Cerebellar cortex (tissue), 1 donor: ENCODE measurements around the gene IKBKG.
"Not testable (repeated sequence)": the region's sequence is repeated elsewhere in the genome, so short reads cannot be mapped to it uniquely, and the experiment has no call there.

Experiments
- DNase-seq: peaks from one replicate; pipeline ENCODE4 v3.0.0-alpha.2; 2015; ENCODE audit warnings: low spot score

IKBKG gene

GRCh38 chrX:154558896-154559295 is 11.5 kb downstream of the IKBKG start:
- not testable (repeated sequence) for DNase-seq

DNA sequence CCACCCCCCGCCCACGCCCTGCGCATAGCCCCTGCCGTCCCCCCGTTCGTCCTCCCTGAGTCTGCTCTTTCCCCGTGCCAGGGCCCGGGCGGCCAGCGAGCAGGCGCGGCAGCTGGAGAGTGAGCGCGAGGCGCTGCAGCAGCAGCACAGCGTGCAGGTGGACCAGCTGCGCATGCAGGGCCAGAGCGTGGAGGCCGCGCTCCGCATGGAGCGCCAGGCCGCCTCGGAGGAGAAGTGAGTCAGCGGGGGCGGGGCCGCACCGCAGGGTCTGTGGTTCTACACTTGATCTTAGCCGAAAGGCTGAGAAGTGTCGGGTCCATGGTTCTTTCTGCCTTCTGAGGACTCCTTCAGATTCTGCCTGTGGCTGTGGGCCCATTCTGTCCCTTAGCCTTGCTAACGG is 12.9 kb downstream of the IKBKG start:
- not testable (repeated sequence) for DNase-seq

- not testable (repeated sequence) for DNase-seq
These were observed 14.9 kb downstream of the IKBKG start for GRCh38 chrX:154562295-154562694.

DNA sequence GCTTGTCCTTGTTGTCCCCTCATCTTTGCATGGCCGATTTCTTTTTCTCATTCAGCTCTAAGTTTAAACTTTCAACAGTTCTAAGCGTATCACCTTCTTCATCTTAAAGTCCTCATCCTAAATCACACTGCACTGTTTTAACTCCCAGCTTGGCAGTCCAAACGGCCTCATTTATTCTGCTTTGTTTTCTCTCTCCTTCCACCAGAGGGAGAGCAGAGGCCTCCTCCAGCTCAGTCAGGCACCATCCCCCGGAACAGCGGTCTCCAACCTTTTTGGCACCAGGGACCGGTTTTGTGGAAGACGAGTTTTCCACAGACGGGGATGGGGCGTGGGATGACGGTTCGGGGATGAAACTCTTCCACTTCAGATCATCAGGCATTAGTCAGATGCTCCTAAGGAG is 22.9 kb downstream of the IKBKG start:
- not testable (repeated sequence) for DNase-seq

GRCh38 chrX:154573061-154573460 is 25.6 kb downstream of the IKBKG start:
- DNase-seq = not testable (repeated sequence)

DNA sequence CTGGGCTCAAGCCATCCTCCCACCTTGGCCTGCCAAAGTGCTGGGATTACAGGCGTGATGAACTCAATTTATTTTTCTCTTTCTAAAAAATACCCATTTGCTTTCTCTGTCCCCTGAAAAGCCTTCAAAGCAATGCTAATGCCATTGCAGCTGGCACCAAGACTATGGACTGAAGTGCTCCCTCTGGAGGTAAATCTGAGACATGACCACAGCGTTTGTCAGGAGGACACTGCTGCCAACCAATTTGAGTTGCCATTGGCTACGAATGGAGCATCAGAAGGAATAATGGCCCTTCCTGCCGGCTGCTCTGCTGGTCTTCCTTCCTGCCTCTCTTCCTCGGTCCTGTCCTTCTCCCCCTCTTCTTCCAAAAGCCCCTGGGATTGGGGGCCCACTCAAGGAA is 27.7 kb downstream of the IKBKG start:
- DNase-seq = not testable (repeated sequence)

- not testable (repeated sequence) for DNase-seq
These were observed 35.6 kb downstream of the IKBKG start for GRCh38 chrX:154582994-154583393.

DNA sequence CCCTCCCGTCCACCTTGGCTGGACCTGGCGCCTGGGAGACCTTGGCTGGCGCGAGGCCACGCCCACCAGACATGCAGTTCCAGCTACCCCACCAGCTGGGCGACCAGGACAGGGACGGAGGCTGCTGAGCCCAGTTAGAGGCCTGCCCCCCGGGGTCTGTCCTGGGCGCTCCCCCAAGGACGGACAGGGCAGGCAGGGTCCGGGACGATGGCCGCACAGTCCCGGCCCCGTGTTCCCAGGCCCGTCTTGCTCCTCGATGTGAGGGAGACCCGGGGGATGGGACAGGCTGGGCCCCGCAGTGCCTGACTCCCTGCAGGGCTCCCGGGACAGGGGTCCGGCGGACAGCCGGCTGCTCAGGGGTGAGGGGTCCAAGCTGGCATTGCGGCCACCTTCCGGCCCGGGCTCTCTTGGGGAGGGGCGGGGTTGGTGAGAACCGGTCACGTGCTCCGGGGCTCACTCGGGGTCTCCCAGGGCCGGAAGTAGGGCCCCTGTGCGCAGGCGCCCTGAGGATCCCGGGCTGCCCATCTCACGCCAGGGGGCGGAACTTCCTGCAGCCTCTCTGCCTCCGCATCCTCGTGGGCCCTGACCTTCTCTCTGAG is 37.3 kb downstream of the IKBKG start, which contains the start of gene CTAG1A:
Gene CTAG1A (plus strand): TSS at position 549 of the 599 bp plus-strand sequence. CDS start 74 bp downstream, outside the sequence.
- not testable (repeated sequence) for DNase-seq

GRCh38 chrX:154590415-154590814 is 43.0 kb downstream of the IKBKG start:
- DNase-seq = not testable (repeated sequence)

DNA sequence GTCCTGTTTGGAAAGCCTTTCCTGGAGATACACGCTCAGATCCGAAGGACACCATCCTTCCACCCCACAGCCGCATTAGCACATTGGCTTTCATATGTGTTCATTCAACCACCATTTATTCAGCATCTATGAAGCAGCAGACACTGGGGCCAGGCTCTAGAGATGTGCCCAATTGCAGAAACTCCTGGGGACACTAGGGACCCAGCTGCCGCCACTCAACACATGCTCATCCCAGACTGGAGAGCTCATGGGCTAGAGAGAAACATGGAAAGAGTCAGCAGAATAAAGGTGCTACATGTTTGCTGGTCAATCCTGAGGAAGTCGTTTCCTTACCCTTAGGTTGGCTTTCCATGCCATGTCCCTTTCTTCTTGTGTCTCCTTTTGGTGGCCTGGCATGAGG is 45.1 kb downstream of the IKBKG start:
- no peak for DNase-seq

- DNase-seq = no peak
These were observed 45.8 kb downstream of the IKBKG start for GRCh38 chrX:154593201-154593600.

GRCh38 chrX:154594491-154594890 is 47.1 kb downstream of the IKBKG start:
- no peak for DNase-seq

- no peak for DNase-seq
These were observed 48.3 kb downstream of the IKBKG start for GRCh38 chrX:154595559-154596249.

GRCh38 chrX:154596290-154596929 is 49.0 kb downstream of the IKBKG start:
- DNase-seq = no peak

DNA sequence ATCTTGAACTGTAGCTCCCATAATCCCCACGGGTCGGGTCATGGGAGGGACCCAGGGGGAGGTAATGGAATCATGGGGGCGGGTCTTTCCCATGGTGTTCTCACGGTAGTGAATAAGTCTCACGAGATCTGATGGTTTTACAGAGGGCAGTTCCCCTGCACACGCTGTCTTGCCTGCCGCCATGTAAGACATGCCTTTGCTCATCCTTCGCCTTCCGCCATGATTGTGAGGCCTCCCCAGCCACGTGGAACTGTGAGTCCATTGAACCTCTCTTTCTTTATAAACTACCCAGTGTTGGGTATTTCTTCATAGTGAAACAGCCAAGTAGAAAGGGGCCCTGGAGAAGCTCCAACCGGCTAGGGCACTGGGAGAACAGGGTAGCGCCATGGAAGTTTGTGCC is 49.8 kb downstream of the IKBKG start:
- no peak for DNase-seq

DNA sequence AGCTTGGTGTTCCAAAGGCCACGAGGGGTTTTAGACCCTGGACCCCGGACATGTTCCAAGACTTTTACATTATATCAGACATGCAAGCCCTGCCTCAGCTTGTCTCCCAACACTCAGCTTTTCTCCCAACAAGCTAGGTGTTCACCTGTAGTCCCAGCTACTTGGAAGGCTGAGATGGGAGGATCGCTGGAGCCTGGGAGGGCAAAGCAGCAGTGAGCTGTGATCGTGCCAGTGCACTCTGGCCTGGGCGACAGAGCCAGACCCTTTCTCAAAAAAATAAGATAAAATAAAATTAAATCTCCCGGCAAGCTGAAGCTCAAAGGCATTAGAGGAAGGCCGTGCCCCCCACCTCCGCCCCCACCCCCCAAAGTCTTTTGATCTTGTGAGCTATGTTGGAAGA is 51.2 kb downstream of the IKBKG start:
- DNase-seq = no peak

GRCh38 chrX:154599531-154599930 is 52.1 kb downstream of the IKBKG start:
- no peak for DNase-seq

DNA sequence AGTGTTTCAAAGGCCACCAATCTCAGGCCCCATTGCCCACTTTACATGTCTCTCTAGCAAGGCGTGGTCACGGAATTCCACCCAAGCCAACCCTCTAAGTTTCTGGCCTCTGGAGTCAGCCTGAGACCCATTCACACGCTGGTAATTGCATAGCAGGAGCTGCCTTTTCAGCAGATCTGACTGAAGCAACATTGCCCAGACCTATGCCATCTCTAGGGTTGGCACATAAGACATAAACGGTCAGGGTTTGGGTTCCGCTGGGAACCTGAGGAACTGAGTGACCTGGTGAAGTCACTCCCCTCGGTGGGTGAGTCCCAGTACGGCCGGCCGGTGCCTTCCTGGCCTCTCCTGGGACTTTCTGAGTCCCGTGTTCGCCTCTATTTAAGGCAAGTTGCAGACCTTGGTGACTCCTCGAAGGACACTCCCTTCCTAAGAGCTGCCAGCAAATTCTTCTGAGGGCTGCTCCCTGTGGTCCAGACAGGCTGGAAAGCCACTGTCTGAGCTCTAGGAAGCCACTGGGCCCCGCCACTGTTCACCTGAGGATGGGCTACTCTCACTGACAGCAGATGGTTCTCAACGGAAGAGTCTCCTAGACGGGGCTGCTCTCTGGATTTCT is 53.4 kb downstream of the IKBKG start:
- no peak for DNase-seq

DNA sequence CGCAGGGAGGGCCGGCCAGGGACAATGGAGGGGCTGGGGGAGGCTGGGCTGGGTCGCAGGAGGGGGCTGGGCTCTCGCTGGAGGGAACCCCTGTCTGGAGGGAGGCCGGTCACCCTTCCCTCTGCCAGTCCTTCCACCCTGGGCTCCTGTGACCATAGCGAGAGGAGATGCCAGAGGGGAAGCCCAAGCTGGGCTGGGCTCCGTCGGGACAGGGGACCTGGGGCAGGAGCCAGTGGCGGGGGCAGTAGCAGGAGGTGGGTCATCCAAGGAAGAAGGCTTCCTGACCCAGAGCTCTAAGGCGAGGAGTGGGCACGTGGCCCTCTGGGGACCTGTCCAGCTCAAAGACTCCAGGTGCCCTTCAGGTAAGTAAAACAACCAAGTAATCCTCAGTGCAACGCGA is 54.8 kb downstream of the IKBKG start:
- no peak for DNase-seq

- DNase-seq = no peak
These were observed 55.5 kb downstream of the IKBKG start for GRCh38 chrX:154602766-154603437.

- no peak for DNase-seq
These were observed 56.3 kb downstream of the IKBKG start for GRCh38 chrX:154603438-154604430.
